BE2C (cell line): ENCODE measurements around the gene AMN.

ENCODE experiments used
- DNase-seq: peaks from one replicate; pipeline ENCODE4 v3.0.0-alpha.2; 2020
- H3K27me3 ChIP-seq: fragments of 250-450 bp; sonication (Bioruptor Pico); 2 replicates; pipeline ENCODE4 v1.5.1; 2020; ENCODE audit warnings: mild to moderate bottlenecking
- H3K36me3 ChIP-seq: fragments of 250-450 bp; sonication (Bioruptor Pico); 2 replicates; pipeline ENCODE4 v1.5.1; 2020; ENCODE audit warnings: mild to moderate bottlenecking
- H3K4me1 ChIP-seq: fragments of 250-450 bp; sonication (Bioruptor Pico); 2 replicates; pipeline ENCODE4 v1.5.1; 2020
- H3K4me3 ChIP-seq: 2 replicates; pipeline ENCODE4 v1.5.1; 2011; ENCODE audit warnings: low read depth, low read length
- H3K9me3 ChIP-seq: fragments of 250-450 bp; sonication (Bioruptor Pico); 2 replicates; pipeline ENCODE4 v1.5.1; 2020
- CTCF ChIP-seq: IDR thresholded peaks from 2 replicates; pipeline ENCODE4 v1.5.1; 2012; ENCODE audit warnings: mild to moderate bottlenecking, low read depth, low read length

The AMN gene

DNA sequence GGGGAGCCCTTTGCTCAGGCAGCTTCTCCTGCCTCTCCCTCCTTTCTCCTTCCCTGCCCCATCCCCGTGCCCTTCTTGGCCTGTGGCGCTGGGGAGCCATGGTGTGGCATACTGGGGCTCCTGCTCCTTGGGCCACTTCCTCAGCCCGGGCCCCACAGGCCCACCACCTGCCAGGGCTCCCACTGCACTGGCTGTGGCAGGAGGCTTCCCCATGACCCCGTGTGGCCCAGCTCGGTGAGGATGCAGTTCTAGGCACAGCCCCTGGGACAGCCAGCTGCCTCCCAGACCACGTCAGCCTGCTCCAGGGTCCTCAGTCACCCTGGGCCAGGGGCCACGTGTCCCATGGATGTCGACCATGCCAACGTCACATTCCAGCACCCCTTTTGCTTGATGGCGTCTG is 13.0 kb upstream of the AMN start:
- Histone ChIP-seq H3K27me3 (no peaks in the 10 kb centered on the region), H3K9me3 (no peaks in the 10 kb centered on the region), H3K36me3 (peaks cover 12% of the 10 kb centered on the region), H3K4me1 (no peaks in the 10 kb centered on the region), H3K4me3 (no peak overlapping the region)
- no peak for TF ChIP-seq CTCF
- no peak for DNase-seq

DNA sequence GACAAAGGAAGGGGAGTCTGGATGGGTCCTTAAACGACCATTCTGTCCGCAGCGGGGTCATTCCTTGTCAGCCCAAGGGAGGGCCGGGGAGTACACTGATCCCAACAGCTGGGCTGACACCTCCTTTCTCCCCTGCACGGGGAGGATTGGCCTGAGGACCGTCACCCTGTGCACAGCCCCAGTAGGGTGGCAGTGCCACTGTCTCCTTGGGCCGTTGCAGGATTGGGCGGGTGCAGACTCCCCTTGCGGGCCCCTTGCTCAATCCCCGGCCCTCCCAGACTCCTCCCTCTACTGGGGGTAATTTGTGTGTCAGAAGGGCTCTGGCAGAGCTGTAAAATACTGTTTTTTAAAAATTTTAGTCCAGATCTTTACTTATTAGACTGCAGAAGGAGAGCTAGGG is 12.6 kb upstream of the AMN start:
- no peak for DNase-seq
- Histone ChIP-seq H3K4me1 (no peaks in the 10 kb centered on the region), H3K27me3 (no peaks in the 10 kb centered on the region), H3K36me3 (peaks cover 12% of the 10 kb centered on the region), H3K9me3 (no peaks in the 10 kb centered on the region), H3K4me3 (no peak overlapping the region)
- no peak for TF ChIP-seq CTCF

DNA sequence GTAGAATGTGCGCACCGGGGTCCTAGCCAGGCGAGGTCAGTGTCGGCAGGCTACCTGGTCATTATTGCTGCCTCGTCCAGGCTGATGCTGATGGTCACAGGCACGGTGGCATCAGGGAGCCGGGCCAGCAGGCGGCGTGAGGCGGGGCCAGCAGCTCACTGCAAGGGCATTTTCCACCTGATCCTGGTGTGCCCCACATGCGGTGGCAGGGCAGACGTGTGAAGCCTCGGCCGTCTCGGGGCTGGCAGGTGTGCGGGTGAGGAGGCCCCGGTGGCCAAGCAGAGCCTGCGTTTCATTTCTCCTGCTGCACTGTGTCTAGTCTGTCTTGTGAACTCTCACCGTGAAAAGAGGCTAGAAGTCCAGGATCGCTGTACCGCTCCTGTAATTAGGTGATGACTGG is 12.0 kb upstream of the AMN start:
- DNase-seq, result no peak
- no peaks in the 10 kb centered on the region for H3K4me1 ChIP-seq
- TF ChIP-seq CTCF, result no peak
- H3K4me3 ChIP-seq, result no peak overlapping the region
- H3K9me3 ChIP-seq, result no peaks in the 10 kb centered on the region
- H3K36me3 ChIP-seq, result peaks cover 12% of the 10 kb centered on the region
- no peaks in the 10 kb centered on the region for H3K27me3 ChIP-seq

DNA sequence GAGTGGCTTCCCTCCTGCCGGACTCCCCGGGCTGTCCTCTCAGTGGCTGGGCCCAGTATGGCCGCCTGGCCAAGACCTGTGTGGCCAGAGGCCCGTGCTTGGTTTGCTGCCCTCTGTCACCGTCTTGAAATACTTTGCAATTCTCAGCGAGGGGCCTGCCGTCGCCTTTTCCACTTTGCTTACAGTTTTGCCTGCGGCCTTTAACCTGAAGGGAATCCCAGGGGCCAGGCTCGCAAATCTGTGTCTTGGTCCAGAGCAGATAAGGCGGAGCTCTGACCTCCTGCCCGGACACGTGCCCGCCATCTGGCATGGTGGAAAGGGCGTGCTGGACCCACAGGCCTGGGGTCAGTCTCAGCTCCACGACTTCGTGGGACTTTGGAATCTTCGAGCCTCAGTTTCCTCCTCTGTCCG is 10.9 kb upstream of the AMN start:
- no peak for TF ChIP-seq CTCF

DNA sequence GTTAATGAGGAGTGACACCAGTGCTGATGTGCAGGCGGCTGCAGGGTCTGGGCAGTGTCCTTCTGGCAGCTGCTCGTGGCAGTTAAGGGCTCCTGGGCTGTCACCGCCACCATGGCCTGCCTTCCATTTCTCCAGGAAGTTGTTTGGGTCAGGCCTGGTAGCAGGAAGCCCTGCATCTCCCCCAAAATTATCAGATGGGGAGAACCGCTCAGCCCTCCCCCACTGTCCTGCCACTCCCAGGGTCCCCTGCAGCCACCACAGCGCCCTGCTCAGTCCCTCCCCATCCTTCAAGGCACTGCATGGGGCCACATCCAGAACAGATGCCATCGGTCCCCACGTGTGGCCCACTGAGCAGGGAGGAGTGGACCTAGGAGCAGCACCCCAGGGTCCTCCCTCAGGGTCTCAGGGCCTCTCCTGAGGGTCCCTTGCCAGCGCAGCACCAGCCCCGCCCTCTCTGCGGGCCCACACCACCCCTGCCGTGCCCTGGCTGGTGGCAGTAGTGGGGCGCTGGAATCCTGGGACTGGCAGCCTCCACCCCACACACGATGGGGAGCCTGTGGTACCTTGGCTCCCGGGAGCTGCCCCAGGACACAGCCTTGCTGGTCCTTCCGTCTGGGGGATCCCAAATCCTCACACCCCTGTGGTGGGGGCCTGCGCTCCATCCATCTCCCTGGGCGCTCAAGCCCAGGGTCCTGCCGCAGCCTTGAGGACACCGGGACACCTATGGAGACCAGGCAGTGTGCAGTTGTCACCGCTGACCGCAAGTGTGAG is 10.3 kb upstream of the AMN start:
- Histone ChIP-seq H3K27me3 (no peaks in the 10 kb centered on the region), H3K9me3 (no peaks in the 10 kb centered on the region), H3K36me3 (peaks cover 2% of the 10 kb centered on the region; the same call in 1 of the 2 replicates), H3K4me3 (no peak overlapping the region), H3K4me1 (no peaks in the 10 kb centered on the region)
- no peak for DNase-seq
- no peak for TF ChIP-seq CTCF

More for the DNA sequence above, 10.9 kb upstream of the AMN start:
- no peak for DNase-seq
- Histone ChIP-seq H3K36me3 (peaks cover 9% of the 10 kb centered on the region), H3K9me3 (no peaks in the 10 kb centered on the region), H3K27me3 (no peaks in the 10 kb centered on the region), H3K4me3 (no peak overlapping the region), H3K4me1 (no peaks in the 10 kb centered on the region)

DNA sequence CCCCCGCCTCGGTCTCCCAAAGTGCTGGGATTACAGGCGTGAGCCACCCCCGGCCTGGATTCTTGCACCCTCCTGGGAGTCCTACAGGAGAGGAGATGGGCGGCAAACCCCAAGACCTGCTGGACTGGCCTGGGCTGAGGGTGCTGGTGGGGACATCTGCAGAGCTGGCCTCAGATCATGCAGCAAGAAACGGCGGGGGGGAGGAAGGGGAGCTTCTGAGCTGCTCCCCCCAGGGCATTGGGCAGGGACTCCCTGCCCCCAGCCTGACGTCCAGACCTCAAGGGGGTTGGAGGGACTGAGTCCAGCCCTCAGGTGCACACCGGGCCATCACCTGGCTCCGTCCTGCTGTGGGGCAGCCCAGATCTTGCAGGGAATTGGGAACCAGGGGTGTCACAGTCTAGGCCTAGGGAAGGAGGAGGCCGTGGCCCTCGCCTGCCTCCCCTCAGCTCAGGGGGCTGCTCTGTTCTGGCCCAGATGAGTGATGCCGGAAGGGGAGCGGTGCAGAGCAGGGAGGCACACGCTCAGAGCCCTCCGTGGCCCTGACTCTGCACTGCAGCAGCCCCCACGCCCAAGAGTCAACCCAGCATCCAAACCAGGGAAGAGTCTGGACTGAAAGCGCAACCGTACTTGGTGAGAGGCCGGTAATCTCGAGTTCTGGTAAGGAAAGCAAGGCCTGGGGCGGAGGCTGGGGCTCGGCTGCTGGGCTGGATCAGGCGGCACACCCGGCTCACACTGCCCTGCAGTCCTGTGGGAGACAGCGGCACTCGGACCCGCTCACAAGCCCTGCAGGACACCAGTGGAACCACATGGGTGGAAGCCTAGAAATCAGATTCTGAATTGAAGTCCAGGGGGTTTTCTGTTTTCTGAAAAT is 8.9 kb upstream of the AMN start:
- Histone ChIP-seq H3K4me3 (no peak overlapping the region), H3K9me3 (no peaks in the 10 kb centered on the region), H3K27me3 (no peaks in the 10 kb centered on the region), H3K4me1 (no peaks in the 10 kb centered on the region), H3K36me3 (no peaks in the 10 kb centered on the region)
- TF ChIP-seq CTCF, result no peak
- no peak for DNase-seq
